Neuron (in vitro differentiated cells): ENCODE results near the gene DISC1.
"Not testable (repeated sequence)": the region's sequence is repeated elsewhere in the genome, so short reads cannot be mapped to it uniquely, and the experiment has no call there.

Source experiments
- H2AFZ ChIP-seq: one replicate; pipeline ENCODE4 v1.6.1; 2013; ENCODE audit warnings: low read depth, mild to moderate bottlenecking, inconsistent platforms, low read length, moderate library complexity
- H3K27me3 ChIP-seq: one replicate; pipeline ENCODE4 v1.6.1; 2013; ENCODE audit warnings: low read length; ENCODE audit not compliant: insufficient read depth
- H3K36me3 ChIP-seq: one replicate; pipeline ENCODE4 v1.6.1; 2013; ENCODE audit warnings: low read length; ENCODE audit not compliant: insufficient read depth
- H3K4me1 ChIP-seq: one replicate; pipeline ENCODE4 v1.6.1; 2013; ENCODE audit warnings: low read length; ENCODE audit not compliant: insufficient read depth
- H3K4me3 ChIP-seq: 2 replicates; pipeline ENCODE4 v1.5.1; 2013; ENCODE audit warnings: mild to moderate bottlenecking, low read length, moderate library complexity
- H3K9me3 ChIP-seq: one replicate; pipeline ENCODE4 v1.6.1; 2013; ENCODE audit warnings: low read length

Gene DISC1

GRCh38 chr1:231776010-231776756 is 149.6 kb downstream of the DISC1 start:
- Histone ChIP-seq H3K4me1 (peaks cover 13% of the 10 kb centered on the region), H2AFZ (no peak overlapping the region), H3K9me3 (peaks cover 5% of the 10 kb centered on the region), H3K27me3 (no peaks in the 10 kb centered on the region), H3K36me3 (no peaks in the 10 kb centered on the region), H3K4me3 (no peak overlapping the region)

- no peak overlapping the region for H3K4me3 ChIP-seq
Observed at GRCh38 chr1:231776757-231777062, 150.1 kb downstream of the DISC1 start.

GRCh38 chr1:231778009-231778719 is 151.6 kb downstream of the DISC1 start:
- H3K4me3 ChIP-seq = no peak overlapping the region
- no peaks in the 10 kb centered on the region for H3K36me3 ChIP-seq
- no peaks in the 10 kb centered on the region for H3K27me3 ChIP-seq

More at GRCh38 chr1:231776757-231777062, 150.1 kb downstream of the DISC1 start:
- Histone ChIP-seq H3K4me1 (peaks cover 13% of the 10 kb centered on the region), H3K27me3 (no peaks in the 10 kb centered on the region), H3K9me3 (peaks cover 5% of the 10 kb centered on the region), H3K36me3 (no peaks in the 10 kb centered on the region), H2AFZ (no peak overlapping the region)

GRCh38 chr1:231779081-231779480 is 152.5 kb downstream of the DISC1 start:
- Histone ChIP-seq H3K27me3 (no peaks in the 10 kb centered on the region), H3K9me3 (peaks cover 2% of the 10 kb centered on the region), H2AFZ (no peak overlapping the region), H3K4me3 (no peak overlapping the region), H3K36me3 (no peaks in the 10 kb centered on the region), H3K4me1 (peaks cover 13% of the 10 kb centered on the region)

More at GRCh38 chr1:231778009-231778719, 151.6 kb downstream of the DISC1 start:
- Histone ChIP-seq H3K4me1 (peaks cover 13% of the 10 kb centered on the region), H3K9me3 (peaks cover 2% of the 10 kb centered on the region), H2AFZ (no peak overlapping the region)

GRCh38 chr1:231781892-231782291 is 155.3 kb downstream of the DISC1 start:
- Histone ChIP-seq H3K9me3 (no peaks in the 10 kb centered on the region), H2AFZ (no peak overlapping the region), H3K4me3 (no peak overlapping the region), H3K27me3 (no peaks in the 10 kb centered on the region), H3K4me1 (peaks cover under 1% of the 10 kb centered on the region), H3K36me3 (no peaks in the 10 kb centered on the region)

GRCh38 chr1:231785073-231785472 is 158.5 kb downstream of the DISC1 start:
- not testable (repeated sequence) for H3K36me3 ChIP-seq, H3K4me3 ChIP-seq, H3K9me3 ChIP-seq, H2AFZ ChIP-seq, H3K27me3 ChIP-seq, H3K4me1 ChIP-seq

- H3K4me3 ChIP-seq = no peak overlapping the region
- H3K27me3 ChIP-seq = no peaks in the 10 kb centered on the region
- no peaks in the 10 kb centered on the region for H3K9me3 ChIP-seq
- no peak overlapping the region for H2AFZ ChIP-seq
- H3K36me3 ChIP-seq = no peaks in the 10 kb centered on the region
- no peaks in the 10 kb centered on the region for H3K4me1 ChIP-seq
Observed at GRCh38 chr1:231786126-231786525, 159.5 kb downstream of the DISC1 start.

- no peaks in the 10 kb centered on the region for H3K27me3 ChIP-seq
- peaks cover 2% of the 10 kb centered on the region for H3K4me1 ChIP-seq
- H3K36me3 ChIP-seq = no peaks in the 10 kb centered on the region
- no peaks in the 10 kb centered on the region for H3K9me3 ChIP-seq
- no peak overlapping the region for H3K4me3 ChIP-seq
- H2AFZ ChIP-seq = no peak overlapping the region
Observed at GRCh38 chr1:231792634-231793033, 166.0 kb downstream of the DISC1 start.

GRCh38 chr1:231793893-231794292 is 167.3 kb downstream of the DISC1 start:
- no peaks in the 10 kb centered on the region for H3K27me3 ChIP-seq
- no peak overlapping the region for H3K4me3 ChIP-seq
- no peak overlapping the region for H2AFZ ChIP-seq
- no peaks in the 10 kb centered on the region for H3K9me3 ChIP-seq
- peaks cover 2% of the 10 kb centered on the region for H3K4me1 ChIP-seq
- H3K36me3 ChIP-seq = no peaks in the 10 kb centered on the region

GRCh38 chr1:231796141-231796540 is 169.6 kb downstream of the DISC1 start:
- H3K27me3 ChIP-seq = no peaks in the 10 kb centered on the region
- no peaks in the 10 kb centered on the region for H3K36me3 ChIP-seq
- H3K9me3 ChIP-seq = no peaks in the 10 kb centered on the region
- no peak overlapping the region for H3K4me3 ChIP-seq
- H3K4me1 ChIP-seq = peaks cover 2% of the 10 kb centered on the region
- H2AFZ ChIP-seq = no peak overlapping the region

- H3K4me1 ChIP-seq = no peaks in the 10 kb centered on the region
- H3K27me3 ChIP-seq = no peaks in the 10 kb centered on the region
- H3K36me3 ChIP-seq = no peaks in the 10 kb centered on the region
- H3K9me3 ChIP-seq = no peaks in the 10 kb centered on the region
- no peak overlapping the region for H2AFZ ChIP-seq
- no peak overlapping the region for H3K4me3 ChIP-seq
Observed at GRCh38 chr1:231799363-231799986, 172.9 kb downstream of the DISC1 start.

- no peak overlapping the region for H3K4me3 ChIP-seq
- H3K9me3 ChIP-seq = no peaks in the 10 kb centered on the region
- H2AFZ ChIP-seq = no peak overlapping the region
- no peaks in the 10 kb centered on the region for H3K4me1 ChIP-seq
- no peaks in the 10 kb centered on the region for H3K36me3 ChIP-seq
- no peaks in the 10 kb centered on the region for H3K27me3 ChIP-seq
Observed at GRCh38 chr1:231800108-231800507, 173.5 kb downstream of the DISC1 start.

GRCh38 chr1:231801042-231801585 is 174.5 kb downstream of the DISC1 start:
- Histone ChIP-seq H3K27me3 (no peaks in the 10 kb centered on the region), H3K4me3 (no peak overlapping the region), H3K9me3 (no peaks in the 10 kb centered on the region), H3K4me1 (no peaks in the 10 kb centered on the region), H2AFZ (no peak overlapping the region), H3K36me3 (no peaks in the 10 kb centered on the region)
